ENCODE data around the gene DDX1.

DNA sequence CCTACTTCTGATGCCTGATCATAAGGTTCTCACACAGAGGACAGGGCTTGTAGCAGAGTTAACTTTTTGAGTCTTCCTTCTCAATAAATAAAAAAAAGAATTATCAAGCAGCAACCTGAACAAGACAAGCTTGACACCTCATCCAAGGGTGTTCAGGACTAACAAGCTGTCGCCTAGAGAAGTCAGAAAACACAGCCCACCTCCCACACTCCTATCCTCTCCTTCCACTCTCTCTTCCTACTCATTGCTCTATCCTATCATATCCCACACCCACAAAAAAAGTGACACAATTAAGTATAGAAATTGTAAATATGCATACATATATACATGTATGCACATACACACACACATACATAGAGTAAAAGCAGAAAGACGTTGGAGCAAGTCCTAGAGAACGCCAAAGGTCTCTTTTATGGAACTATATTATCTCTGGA, 35.9 kb upstream of the DDX1 start:
- TF ChIP-seq, protein P1, sequence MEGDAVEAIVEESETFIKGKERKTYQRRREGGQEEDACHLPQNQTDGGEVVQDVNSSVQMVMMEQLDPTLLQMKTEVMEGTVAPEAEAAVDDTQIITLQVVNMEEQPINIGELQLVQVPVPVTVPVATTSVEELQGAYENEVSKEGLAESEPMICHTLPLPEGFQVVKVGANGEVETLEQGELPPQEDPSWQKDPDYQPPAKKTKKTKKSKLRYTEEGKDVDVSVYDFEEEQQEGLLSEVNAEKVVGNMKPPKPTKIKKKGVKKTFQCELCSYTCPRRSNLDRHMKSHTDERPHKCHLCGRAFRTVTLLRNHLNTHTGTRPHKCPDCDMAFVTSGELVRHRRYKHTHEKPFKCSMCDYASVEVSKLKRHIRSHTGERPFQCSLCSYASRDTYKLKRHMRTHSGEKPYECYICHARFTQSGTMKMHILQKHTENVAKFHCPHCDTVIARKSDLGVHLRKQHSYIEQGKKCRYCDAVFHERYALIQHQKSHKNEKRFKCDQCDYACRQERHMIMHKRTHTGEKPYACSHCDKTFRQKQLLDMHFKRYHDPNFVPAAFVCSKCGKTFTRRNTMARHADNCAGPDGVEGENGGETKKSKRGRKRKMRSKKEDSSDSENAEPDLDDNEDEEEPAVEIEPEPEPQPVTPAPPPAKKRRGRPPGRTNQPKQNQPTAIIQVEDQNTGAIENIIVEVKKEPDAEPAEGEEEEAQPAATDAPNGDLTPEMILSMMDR (IDR thresholded peaks at IDR 0.05), result no peak
- TF ChIP-seq POLR2A (IDR thresholded peaks at IDR 0.05), result no peak

All from heart left ventricle (tissue), 13 donors.